GM19023 (cell line): ENCODE results near the gene ENO4.

Source experiments
- ATAC-seq: cut with Tn5 transposase; IDR thresholded peaks from one replicate; pipeline ENCODE4 v1.9.1; 2021; ENCODE audit warnings: mild to moderate bottlenecking, moderate library complexity; ENCODE audit not compliant: unreplicated experiment

Gene ENO4

DNA sequence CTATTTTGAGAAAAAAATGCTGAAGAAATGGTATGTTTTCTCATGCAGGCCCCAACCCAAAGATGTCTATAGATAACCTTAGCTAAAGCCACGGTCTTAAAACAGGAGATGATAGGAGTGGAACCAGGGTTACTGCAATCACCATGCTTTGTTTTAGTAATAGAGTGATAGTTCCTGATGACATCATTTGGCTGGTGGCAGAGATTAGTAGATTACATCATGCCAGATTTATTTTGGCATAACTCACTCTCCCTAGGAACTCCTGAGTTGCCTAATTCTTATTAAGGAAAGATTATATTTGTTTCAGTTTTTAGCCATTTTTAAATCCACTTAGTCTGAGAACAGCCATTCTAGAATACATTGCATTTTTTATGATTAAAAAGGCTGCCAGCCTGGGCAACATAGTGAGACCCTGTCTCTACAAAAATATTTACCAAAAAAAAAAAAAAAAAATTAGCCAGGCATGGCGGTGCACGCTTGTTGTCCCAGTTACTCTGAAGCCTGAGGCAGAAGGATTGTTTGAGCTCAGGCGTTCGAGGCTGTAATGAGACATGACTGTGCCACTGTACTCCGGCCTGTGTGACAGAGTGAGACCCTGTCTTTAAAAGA lies 17.8 kb downstream of the ENO4 start:
- no peak for ATAC-seq

DNA sequence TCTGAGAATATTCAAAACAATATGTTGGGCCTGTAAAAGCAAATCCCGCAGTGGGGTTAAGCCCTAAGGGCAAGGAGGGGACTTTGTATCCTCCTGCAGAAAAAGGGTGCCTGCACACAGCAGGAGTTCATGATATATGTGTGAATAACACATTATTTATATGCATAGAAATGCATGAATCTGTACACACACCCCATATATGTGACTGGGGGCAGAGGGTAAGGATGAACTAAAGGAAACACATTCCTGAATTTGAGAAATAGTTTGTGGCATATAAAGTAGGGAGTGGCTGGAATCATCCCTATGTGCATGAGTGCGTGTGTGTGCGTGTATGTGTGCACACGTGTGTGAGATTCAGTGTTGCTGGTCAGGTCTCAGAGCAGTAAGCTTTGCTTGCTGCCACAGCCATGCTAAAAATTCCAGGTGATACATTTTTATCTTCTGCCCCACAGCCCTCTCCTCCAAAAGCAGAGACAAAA lies 18.9 kb downstream of the ENO4 start:
- ATAC-seq: no peak

DNA sequence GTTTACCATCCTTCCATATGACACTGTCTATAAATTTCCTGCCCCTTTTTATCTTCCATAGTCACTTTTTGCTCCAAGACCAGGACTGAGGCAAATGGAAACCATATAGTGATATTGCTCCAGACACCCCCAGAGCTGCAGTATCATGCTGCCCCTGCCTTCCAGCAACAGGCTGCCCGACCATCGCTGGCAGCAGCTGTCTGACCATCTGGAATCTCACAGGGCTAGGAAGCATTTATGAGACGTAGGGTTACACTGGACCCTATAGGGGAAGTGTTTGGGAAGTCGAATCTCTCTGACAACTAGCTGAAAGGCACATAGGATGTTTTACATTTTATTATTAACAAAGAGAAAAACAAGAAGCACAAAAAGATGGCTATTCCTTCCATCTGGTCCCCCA lies 19.4 kb downstream of the ENO4 start:
- no peak for ATAC-seq

DNA sequence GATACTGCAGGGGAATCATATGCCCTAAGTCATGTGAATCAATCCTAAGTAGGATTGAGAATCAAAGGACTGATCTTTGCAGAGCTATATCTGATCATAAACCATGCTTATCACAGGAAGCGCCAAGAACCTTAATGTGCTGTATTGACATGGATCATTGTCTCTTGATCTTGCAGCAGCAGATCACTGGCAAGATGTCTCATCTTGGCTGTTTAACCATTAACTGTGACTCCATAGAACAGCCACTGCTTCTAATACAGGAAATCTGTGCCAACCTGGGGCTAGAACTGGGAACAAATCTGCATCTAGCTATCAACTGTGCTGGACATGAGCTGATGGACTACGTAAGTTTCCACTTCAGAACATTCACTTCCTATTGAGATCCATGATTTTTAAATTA lies 21.6 kb downstream of the ENO4 start:
- ATAC-seq: no peak

DNA sequence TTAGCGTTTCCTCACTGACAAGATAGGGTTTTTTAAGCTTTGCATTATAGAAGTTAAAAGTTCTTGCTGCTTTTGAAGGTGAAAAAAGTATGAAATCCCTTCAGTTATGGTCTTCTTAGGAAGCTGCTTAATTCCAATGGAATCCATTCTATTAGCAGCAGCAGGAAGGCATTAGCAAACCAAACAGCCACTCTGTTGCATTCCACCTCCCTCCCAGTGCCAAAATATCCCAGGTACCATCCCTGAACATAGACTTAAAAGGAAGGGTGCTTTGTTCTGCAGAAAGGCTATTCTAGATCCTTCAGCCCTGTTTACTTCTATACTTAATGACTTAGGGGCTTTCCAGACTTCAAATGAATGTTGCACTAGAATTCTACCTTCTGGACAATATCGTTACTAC lies 23.8 kb downstream of the ENO4 start:
- ATAC-seq: no peak

DNA sequence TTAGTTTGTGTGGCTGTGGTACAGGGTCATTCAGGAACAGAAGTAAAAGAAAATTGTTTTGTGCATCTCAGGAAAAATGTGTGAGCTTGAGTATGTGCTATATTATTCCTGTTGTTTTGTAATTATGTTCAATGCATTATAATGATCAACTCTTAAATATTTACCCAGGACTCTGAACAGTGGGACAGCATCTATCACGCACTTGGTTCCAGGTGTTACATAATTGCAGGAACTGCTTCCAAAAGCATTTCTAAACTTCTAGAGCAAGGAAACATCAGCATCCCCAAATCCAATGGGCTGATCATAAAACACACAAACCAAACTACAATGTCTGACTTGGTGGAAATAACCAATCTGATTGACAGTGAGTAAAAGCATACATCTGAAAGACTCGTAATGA lies 26.6 kb downstream of the ENO4 start:
- ATAC-seq: no peak

DNA sequence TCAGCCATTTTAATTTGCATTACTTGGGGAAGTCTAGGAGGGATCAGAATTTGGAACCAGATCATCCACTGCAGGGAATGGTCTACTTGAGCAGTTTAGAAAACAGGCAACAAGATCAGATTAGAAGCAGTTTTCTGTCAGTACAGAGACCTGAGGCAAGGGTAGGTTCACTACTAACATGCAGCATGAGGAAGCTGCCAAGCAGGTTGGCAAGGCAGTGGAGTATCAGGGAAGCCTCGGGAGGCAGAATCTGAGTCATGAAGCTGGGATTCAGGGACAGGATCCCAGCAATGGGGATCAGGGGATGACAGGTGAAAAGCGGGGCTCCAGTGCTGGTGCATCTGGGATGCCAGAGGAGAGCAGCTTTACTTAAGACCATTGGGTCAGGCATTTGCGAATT lies 28.1 kb downstream of the ENO4 start:
- ATAC-seq: no peak

DNA sequence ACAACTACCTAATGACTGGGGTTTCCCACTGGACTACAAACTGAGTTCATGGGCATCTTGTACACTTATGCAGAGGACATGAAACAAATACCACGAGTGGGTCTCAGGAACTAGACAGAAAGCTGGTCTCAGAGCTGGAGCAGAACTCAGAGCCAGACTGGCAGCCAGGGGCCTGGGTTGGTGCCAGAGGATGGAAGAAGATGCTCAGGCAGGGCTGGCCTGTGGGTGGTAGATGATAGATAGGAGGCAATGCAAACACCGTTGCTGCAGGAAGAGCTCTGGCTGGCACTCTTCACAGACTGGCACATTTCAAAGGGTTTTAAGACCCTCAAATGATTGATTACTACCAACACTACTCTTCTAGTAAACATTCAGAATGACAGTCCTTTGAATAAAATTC lies 28.8 kb downstream of the ENO4 start:
- no peak for ATAC-seq

DNA sequence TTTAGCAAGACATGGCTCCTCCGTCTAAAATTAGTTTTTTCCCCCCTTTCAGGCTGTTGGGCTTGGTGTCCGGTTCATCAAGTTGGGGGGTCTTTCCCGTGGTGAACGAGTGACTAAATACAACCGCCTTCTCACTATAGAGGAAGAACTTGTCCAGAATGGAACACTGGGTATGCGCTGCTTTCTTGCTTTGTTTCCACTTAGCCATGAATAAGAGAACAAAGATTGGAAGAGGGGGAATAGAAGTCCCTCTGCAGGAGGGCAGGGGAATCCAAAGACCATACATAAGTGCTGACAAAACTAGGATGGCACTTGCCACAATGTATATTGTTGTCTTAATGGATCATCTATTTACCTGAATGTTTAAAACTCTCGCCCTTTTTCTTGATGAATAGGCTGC lies 30.5 kb downstream of the ENO4 start:
- no peak for ATAC-seq

DNA sequence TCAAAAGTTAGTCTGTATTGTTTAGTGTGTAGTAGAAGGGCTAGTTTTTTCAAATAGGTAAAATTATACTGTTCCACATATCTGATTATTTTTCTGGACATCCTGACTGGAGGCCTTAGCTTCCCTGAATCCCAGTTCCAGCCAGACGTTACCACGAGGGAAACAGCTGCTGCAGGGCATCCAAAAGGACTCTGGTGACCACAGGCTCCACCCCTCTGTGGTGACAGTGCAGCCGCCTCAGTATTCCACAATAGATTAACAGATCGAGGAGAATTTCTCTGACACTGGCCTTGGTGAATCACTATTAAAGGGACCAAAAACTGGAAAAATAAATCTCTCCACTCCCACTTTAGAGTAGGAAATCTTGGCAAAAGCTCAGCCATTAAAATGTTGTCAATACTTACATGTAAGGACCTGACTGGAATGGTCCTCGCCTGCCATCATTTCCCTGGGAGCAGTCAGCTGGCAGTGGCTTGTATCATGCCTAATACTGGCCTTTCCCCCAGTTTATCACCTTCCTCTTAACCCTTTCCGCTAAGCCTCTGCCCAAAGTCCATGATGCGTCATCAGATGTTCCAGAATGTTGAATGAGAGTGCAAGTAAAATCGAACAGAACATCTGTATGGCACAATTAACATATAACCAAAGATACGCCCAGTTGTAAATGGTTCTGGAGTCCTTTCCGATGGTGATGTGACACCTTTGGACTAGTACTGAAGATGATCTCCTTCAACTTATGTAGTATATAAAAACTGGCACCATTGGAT lies 31.6 kb downstream of the ENO4 start:
- no peak for ATAC-seq

DNA sequence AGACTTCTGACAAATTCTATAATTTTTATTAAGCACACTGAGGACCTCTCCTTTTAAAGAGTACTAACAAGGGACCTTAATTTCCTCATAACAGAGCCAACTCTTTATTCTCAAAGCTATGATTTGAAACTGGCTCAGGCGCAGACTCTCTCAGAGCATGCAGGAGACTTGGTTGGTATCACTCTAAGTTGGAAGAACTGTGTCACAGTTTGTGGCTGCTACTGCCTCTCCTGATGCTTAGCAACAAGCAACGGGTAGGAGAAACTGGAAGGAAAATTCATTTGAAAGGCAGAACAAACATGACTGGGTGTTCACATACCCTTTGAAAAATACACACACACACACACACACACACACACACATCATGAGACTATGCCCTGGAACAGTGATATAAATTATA lies 33.3 kb downstream of the ENO4 start:
- no peak for ATAC-seq

DNA sequence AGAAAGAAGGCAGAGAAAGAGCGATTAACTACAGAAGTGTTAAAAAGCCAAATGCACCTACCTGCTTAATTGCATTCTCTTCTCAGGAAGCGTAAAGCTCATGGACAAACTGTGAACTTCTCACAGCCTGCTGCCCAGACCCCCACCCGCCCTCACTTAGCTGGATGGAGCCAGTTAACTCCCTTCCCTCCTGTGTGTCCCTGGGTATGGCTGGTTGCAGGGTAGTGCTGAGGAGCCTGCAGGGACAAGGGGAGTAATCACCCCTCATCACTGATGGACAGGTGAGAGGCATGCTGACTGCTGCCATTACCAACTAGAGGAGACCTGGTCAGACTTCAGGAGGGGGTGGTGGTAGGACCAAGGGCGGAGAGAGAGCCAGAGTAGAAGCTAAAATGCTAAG lies 37.5 kb downstream of the ENO4 start:
- ATAC-seq: no peak

DNA sequence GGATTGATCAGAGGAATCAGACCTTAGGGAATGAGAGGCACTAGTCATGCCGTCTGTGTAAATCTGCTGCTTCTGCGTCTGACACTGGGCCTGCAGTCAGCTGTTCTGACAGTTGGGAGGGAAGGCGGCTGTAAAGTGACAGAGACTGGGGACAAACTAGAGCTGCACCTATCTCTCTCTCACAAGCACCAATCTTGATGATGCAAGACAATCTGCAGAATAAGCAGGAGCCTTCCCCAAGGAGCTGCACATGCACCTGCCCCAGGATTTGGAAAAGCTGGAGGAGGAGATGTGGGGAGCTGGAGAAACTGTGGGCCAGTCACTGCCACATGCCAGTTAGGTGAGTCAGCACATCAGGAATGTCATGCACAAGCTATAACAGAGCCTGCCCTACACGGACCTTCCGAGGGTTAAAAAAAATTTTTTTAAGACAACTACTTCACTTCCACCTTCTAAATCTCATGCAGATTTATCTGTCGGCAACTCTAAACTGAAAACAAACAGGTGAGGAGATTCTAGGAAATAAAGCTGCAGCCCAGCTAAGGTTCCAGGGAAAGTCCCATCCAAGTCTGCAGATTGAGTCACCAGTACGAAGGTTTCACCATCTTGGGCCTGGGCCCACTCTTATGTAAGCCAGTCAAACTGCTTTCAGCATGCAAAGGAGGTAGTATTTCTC lies 39.2 kb downstream of the ENO4 start:
- ATAC-seq: no peak

DNA sequence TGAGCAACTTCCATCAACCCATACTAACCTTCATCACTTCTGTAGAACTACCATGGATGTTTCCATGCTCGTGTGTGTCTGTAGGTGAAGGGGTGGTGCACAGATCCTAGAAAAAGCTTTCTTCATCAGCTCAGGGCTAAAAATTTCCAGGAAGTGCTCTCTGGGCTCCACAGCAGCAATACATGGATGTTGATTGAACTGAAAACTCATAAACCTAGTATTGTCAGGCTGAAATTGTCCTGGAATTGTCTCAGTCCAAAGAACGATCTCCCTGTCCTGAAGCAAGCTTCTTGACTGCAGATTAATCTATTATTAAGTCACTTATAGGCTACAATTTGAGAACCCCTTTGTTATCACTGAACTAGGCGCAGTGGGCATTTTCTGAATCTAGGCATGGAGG lies 39.8 kb downstream of the ENO4 start:
- no peak for ATAC-seq

DNA sequence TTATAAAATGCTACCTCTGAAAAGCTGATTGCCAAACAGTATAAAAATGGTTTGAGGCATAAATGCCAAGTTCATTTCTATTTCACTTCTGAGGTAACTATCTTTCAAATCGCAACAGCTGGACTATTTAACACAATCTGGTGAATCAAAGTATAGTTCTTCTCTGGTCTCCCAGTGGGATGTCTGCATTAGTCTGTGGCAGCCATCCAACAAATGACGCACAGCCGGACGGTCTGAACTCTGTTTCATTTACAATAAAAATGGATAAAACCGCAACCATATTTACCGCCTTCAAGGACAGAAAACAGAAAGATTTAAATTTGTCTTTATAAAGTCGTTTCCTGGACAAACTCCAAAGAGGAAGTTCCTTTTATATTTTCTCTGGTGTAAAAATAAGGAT lies 41.9 kb downstream of the ENO4 start:
- ATAC-seq: no peak

DNA sequence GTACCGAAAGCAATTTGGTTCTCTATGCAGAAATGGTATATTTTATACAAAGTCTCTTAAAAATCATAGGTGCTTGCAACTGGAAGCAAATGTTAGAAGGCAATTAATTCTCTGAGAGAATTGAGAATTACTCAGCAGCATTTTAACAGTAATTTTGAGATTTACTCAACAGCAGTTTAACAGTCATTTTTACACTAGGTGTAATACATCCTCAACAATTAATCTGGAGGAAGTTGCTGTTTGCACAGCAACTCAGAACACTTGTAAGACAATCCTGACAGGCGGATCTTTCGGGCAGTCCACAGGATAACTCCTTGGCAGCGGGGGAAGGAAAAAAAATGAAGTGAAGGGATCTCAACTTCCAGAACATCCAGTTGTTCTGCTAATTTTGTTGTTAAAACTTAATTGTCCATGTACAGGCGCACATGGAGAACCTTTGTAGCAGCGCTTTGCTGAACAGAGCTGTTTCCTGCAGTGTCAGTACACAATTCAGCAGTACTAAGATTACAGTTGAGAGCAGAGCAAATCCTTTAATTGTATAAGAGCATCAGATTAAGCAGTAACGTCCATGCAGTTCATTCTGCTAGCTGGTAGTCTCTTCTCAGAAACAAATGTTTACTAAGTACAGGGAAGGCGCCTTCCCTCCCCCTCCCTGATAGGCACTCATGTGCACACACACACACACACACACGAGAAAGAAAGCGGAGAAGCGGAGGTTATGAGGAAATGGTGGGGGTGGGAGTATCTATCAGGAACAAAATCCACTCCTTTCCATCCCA lies 43.8 kb downstream of the ENO4 start:
- no peak for ATAC-seq

DNA sequence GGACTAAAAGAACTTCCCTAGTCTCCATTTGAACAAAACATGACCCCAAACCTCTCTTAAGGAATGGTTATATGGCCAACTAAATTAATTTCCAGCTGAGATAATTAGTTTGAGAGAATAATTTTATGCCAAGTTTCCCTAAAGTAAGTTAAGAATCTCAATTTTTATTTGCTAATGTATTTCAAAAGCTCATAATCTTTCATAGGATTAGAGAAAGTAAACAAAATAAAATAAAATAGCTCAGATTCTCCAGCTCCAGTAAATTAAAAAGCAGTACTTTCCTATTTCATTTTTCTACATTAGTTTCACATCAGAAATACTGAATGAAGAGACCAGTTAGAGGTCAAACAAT lies 44.4 kb downstream of the ENO4 start:
- ATAC-seq: no peak

DNA sequence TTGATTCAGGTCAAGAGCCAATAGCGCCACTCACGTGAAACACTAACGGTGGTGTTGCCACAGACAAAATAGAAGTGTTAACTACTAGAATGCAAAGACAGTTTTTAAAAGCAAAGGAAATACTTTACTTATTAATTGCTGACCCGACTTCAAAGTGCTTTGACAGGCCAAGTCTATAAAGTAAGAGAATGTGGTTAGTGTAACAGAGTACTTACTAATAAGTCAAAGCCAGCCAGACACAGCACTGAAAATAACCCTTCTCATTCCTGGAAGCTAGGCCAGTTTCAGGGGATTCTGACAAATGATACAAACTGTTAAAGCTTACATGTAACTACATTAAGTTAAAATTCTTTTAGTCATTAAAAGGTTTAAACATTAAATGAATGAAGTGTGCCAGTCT lies 50.3 kb downstream of the ENO4 start:
- no peak for ATAC-seq

DNA sequence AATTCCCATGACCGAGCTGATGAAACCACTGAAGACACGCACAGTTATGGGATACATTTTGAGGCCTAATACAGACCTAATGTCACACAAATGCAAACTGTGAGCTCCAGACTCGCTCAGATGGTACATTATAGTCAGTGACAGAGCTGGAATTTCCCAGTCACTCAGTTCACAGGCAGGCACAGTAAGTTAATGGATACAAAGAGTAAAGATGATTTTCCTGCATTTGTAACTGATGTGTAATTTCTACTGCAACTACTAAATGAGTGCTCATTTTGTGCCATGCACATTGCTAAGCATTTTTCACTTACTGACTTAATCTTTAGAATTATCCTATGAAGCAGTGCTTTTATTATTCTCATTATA lies 56.5 kb downstream of the ENO4 start:
- ATAC-seq: no peak

DNA sequence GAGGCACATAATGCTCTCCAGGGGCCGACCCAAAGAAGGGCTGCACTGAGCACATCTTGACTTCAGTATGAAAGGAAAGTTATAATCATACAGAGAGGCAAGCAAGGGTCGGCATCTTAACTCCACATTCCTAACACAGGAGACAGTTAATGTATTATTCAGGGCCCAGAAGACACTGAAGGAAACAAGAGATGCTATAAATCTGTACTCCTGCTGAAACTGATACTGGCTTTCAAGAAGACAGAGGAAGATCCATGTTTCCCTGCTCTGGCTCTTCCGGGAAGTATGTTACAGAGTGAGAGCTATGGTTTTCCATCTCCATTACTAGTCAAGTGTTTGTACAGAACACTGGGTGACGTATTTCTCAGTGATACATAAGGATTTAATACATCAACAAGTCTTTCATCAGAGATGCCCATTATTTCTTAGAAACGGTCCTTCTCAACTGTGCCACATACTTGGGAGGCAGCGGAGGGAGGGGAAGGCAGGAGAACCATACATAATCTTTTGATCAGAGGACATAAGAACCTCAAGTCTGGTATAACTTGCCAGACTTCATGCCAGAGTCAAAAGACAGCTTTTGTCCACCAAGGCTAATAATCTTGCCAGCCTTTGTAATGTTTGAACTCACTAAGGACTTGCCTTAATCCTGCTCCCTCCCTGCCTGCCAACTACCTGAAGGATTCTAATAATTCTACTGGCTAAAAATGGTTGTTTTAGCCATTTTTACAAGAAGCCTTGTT lies 58.1 kb downstream of the ENO4 start:
- no peak for ATAC-seq

DNA sequence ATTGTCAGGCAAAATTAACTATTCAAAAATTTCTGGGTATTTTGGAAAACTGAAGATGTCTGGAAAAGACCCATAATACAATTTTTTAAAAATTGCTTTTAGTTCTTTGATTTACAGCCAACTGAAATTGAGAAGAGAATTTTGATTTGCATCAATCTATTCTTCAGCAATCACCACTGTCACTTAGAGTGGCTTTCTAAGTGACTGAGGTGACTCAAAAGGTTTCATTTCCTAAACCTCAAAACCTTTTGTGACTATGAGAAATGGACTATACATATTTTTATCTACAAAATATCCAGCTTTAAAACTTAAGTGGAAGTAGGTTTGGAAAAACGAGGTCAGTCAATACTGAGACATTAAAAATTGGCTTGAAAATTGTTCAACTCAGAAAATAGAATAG lies 60.0 kb downstream of the ENO4 start:
- no peak for ATAC-seq
